Suprapubic skin (tissue), 3 donors: Measurements from ENCODE around the gene MOB1A.

Source experiments
- CTCF ChIP-seq, 2 donors: fragments of 200-600 bp in 1 of 2; fragments of 450-650 bp in 1 of 2; sonication (generic) in 1 of 2; IDR thresholded peaks; one replicate each; pipeline ENCODE4 v1.5.1; 2016 to 2019; ENCODE audit warnings: antibody characterized with exemption in 2 of 2, mild to moderate bottlenecking in 1 of 2, moderate library complexity in 1 of 2
- POLR2A ChIP-seq, 2 donors: fragments of 450-650 bp; IDR thresholded peaks; one replicate each; pipeline ENCODE4 v1.6.1; 2017; ENCODE audit warnings: antibody characterized with exemption in 2 of 2, mild to moderate bottlenecking in 2 of 2, moderate library complexity in 2 of 2

DNA sequence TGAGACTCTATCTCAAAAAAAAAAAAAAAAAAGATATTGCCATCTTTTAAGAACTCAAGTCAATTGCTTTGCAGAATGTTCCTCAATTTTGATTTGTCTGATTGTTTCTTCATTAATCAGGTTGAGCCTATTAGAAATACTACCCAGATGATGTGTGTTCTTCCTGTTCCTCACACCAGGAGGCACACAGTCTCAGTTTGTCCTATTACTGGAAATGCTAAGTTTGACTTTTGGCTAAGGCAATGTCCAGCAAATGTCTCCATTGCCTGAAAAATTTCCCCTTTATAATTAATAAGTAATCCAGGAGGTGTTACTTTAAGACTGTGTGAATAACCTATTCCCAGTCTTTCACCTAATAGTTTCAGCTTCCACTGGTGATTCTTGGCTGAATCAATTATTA lies 59.3 kb downstream of the MOB1A start:
- TF ChIP-seq POLR2A (IDR thresholded peaks at IDR 0.05) = no peak
- no peak for TF ChIP-seq CTCF (IDR thresholded peaks at IDR 0.05)
